Activated CD4-positive, alpha-beta T cell treated with anti-CD3 and anti-CD28 coated beads for 4 hours (primary cell): ENCODE results near the gene ACD.

Source experiments
- DNase-seq, 2 donors: peaks; one replicate each; pipeline ENCODE4 v3.0.0-alpha.2; 2020

The ACD gene

DNA sequence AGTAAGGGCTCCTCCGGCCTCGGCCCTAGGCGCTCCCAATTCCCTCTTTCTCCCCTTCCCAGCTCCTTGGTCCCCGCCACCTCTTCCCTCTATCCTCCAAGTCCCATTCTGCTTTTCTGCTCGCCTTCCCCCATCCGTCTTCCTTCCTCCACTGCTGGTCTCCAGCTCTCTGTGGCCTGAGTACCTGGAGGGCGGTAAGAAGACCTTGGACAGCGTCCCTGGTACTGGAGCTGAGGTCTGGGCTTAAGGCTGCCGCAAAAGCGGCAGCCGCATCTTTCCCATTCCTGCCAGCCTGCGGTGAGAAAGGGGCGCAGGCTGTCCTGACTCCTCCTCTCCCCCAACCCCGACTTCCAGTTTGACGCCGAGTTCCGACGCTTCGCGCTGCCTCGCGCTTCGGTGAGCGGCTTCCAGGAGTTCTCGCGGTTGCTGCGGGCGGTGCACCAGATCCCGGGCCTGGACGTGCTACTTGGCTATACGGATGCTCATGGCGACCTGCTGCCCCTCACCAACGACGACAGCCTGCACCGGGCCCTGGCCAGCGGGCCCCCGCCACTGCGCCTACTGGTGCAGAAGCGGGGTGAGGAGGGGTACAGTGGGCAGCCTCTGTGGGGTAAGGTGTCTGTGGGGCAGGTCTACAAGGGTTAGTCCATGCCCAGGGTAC, 1.2 kb upstream of the ACD start:
- DNase-seq: no peak

DNA sequence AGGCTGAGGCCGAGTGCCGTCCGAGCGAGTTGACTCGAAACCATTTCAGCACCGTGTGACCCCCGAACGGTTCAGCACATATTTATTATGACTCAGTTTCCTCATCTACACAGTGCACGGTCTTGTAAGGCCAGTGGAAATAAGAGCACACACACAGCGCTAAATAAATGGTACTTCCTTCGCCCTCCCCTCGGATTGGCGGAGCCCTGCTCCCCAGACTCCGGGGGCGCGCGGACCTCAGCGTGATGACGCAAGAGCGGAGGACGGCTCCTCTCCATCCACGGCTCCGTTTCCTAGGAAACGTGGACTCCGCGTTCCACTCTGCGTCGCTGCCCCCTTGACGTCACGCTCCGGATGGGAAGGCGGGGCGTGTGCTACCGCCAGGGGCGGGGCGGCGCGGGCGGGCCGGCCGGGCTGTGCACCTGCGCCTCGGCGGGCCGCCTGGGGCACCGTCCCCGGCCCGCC, 536 bp upstream of the ACD start, which contains the start of gene PARD6A:
PARD6A (plus strand) TSS at position 397 of the 465 bp plus-strand sequence. CDS start 79 bp downstream, outside the sequence.
- peak; percentile 93 to 96 for DNase-seq

DNA sequence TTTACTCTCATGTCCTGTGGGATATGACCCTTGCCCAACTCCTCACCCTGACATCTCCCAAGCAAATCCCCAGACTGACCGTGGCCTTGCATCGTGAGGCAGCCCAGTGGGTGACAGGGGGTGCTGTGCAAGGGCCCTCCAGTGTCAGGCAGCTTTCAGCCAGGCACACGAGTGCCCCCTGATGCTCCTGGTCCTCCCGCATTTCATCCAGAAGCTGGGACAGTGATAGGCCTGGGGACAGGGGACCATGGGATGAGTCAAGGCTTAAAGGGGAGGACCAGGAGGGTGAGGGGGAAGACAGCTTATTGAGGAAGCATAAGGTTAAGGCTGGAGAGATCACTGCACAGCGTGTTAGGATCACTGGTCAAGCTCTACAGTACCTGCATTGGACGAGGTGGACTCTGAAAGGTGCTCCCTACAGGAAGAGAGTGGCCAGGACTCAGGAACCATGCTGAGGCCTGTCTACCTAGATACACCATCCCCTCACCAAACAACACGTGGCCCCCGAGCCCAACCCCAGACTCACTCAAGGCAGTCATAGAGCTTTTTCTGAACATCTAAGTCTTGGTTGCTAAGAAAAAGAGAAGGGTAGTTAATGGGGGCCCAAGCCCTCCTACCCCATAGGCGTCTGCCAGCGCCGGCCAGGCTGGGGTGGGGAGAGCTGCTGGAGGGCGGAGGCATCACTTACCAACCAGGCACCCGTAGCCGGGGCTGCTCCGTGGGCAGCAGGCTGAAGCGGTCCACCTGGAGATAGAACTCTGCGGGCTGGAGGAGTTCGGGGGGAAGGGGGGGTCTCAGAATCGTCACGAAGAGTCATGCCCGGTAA, 998 bp downstream of the ACD start:
- no peak for DNase-seq

DNA sequence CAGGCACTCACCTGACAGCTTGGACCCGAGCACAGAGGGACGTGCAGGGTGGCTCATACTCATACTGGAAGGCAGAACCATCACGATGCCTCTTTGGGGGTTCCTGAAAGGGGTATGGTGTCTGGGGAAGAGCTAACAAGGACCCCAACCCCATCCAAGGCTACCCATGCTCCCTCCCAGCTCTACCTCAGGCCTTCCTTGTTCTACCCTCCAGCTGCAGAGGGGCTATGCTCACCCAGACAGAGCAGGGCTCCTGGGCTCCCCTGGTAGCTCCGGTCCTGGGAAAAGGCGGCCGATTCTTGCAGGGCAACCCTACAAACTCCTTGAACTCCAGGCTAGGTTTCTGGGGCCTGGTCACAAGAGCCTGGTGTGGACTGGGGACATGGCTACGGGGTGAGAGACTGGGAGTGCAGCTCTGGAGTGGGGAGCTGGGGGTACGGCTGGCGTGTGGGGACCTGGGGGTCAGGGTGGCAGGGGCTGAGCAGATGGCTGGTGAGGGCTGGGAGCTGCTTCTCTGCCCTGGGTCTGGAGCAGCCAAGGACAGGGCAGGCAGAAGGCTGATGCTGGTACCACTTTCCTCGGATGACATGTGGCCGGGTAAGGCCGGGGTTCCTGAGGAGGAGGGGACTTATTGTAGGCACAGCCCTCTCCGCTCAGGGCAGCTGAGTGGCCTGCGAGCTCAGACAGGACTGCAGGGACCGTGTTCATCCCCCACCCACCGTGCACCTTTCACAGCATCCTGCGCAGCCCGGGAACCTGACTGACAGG, 2.1 kb downstream of the ACD start:
- no peak for DNase-seq

DNA sequence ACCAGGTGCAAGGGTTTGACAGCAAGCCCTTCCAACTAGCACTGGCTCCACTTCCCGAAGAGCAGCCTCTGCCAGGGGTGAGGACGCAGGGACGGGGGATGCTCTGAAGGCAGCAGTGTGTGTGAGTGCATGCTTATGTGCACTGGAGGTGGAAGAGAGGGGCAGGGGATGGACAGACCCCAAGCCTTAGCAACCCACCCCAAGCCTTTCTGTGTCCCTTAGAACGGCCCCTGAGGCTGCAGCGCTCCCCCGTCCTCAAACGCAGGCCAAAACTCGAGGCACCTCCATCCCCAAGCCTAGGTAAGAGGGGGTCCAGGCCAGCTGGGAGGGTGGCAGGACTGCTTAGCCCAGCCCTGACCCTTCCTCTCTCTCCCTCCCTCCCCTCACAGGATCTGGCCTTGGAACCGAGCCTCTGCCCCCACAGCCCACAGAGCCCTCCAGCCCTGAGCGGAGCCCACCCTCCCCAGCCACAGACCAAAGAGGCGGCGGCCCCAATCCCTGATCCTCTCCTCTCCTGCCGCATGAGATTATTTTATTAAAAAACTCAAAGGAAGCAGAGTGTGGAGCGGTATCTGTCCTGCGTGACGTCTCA, 2.9 kb downstream of the ACD start:
- no peak for DNase-seq

DNA sequence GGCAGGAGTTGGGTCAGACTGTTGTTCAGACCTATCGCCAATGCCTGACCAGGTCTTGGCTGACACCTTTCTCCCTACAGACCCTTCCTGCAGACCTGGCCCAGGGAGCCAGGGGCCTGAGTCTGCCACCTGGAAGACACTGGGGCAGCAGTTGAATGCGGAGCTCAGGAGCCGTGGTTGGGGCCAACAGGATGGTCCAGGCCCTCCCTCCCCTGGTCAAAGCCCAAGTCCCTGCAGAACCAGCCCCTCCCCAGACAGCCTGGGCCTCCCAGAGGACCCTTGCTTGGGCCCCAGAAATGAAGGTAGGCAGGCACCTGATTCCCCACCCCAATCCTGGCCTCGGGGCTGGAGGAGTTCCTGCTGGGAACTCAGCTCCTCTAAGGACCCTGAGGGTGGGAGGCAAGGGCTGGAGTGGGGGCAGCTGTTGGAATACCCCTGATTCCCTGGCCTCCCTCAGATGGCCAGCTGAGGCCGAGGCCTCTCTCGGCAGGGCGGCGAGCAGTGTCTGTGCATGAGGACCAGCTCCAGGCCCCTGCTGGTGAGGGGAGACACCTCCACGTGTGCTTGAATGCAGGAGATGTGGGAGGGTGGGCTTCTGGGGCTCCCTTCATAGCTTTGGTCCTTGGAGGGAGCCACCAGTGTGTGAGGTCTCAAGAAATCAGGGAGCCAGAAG, 3.6 kb downstream of the ACD start:
- DNase-seq: no peak

DNA sequence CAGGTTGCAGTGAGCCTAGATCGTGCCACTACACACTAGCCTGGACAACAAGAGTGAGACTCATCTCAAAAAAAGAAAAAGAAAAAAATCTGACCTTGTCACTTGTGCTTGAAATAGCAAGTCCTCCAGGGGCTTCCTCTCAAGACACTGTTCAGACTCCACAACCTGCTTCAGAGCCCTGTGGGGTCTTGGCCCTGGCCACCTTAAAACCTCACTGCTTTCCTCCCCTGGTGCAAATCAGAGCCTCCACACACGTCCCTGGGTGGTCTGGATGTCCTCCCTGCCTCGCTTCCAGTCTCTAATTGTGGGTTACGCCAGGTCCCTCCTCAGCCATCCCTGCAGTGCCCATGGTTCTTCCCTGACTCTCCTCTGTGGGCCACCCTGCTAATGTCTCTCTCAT, 4.7 kb downstream of the ACD start:
- no peak for DNase-seq

DNA sequence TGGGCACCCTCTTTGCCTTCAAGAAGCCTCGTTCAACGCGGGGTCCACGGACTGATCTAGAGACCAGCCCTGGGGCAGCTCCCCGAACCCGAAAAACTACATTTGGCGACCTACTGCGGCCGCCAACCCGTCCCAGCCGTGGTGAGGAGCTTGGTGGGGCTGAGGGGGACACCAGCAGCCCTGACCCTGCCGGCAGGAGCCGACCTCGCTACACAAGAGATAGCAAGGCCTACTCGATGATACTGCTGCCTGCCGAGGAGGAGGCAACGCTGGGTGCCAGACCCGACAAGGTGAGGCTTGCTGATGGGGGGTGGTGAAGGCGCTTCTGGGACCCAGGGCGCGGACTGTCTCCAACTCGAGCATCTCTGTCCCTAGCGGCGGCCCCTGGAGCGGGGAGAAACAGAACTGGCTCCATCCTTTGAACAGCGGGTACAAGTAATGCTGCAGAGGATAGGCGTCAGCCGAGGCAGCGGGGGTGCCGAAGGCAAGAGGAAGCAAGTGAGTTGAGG, 5.6 kb downstream of the ACD start:
- DNase-seq: no peak

DNA sequence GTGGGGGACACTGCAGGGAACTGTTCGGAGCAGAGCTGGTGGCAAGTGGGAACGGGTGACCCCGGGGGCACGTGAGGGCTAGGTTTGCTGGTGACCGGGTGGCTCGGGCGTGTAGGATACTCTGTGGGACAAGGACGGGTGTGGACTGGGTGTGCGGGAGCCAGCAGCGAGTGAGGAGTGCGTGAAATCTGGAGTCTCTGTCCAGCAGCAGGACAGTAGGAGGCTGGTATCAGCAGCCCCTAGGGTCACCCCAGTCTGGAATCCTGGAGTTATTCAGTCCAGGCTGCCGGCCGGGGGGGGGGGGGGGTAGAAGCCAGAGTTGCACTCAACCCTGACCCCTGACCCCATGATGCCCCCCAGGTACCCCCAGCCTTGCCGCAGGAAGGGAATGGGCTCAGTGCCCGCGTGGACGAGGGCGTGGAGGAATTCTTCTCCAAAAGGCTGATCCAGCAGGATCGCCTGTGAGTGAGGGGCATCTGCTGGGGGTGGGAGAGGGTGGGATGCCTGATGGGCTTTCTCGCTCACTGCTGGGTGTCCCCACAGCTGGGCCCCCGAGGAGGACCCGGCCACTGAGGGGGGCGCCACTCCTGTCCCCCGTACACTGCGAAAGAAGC, 6.2 kb downstream of the ACD start:
- no peak for DNase-seq

DNA sequence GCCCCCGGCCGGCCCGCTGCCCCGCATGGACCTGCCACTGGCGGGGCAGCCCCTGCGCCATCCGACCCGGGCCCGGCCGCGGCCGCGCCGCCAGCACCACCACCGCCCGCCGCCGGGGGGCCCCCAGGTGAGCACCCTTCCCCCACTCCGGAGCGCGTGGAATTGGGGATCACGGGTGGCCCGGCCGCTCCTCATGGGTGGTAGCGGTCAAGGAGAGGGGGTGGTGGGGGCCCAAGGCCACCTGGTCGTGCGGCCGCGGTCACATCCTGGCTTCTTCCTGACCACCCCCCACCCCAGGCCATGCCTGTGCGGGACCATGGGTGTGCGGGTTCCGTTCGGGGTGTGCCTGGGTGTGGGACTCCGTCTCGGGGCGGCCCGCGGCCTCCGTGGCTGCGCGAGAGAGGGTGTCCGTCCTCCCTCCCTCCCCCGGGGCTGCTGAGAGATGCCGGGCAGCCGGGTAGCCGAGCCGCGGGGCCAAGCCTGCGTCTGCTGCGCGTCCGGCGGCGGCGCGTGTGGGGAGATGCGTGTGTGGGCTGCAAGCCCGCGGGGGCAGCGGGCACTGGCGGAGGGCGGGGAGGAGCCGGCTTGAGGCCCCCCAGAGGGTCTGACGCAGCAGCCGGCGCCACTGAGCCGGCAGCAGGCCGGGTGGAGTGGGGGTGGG, 6.8 kb downstream of the ACD start:
- no peak for DNase-seq

DNA sequence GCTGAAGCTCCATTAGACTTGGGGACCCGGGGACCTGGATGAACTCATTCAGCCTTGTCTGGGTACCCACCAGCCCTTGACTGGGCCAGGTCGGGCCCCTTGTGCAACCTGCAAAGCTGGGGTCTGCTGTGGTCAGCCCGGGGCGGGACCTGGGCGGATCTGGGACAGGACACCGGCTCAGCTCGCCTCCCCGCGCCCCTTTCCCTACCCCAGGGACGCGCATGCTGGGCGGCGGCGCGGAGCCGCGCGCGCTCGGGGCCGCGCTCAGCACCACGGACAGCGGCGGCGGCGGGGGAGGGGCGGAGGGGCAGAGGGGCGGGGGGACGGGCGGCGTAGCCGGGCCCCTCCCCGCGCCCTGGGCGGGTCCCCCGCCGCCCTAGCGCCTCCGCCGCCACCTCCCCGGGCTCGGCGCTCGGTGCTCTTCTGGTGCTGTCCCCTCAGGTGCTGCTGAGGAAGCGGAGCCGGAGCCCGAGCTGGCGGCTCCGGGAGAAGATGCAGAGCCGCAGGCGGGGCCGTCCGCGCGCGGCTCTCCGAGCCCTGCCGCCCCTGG, 7.4 kb downstream of the ACD start:
- no peak for DNase-seq

DNA sequence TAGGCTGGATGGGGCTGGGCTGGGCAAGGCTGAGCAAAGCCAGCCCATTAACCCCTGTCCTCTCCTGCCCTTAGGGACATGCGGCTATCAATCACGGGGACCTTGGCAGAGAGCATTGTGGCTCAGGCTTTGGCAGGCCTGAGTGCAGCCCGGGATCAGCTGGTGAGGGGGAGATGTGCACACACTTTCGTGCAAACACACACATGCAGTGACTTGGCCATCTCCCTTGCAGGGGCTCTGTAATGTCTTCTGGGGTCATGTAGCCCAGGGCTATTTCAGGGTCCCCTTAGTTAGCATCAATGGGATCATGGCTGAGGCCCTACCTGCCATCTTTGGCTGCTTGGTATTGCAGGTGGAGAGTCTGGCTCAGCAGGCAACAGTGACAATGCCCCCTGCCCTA, 8.2 kb downstream of the ACD start:
- DNase-seq: no peak

DNA sequence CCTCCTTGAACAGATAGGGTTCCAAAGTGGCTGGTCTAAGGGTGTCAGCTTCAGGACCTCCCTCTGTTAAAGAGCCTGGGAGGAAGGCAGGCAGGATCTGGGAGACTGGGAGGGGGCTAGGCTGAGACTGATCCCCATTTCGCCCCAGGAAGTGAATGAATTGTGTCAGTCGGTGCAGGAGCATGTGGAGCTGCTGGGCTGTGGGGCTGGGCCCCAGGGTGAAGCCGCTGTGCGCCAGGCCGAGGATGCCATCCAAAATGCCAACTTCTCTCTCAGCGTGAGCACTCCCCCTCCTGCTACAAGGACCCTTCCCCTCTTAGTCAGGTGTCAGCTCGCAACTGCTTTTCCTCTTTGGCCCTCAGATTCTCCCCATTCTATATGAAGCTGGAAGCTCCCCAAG, 9.0 kb downstream of the ACD start:
- DNase-seq: no peak

DNA sequence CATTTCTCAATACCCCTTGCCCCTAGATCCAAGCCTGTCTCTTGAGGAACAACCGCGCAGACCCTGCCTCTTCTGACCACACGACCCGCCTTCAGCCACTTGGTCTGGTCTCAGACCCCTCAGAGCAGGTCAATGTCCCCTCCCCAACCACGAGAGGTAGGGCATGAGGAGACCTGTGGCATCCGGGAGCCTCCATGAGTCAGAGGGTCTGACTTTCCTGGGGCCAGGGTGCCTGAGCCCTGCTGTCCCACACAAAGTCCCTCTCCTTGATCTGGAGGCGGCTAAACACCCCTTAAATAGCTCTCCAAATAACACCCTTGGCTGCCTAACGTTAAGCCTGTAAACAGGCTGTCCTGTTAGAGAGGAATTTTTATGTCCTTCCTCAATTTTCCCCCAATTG, 10.0 kb downstream of the ACD start:
- no peak for DNase-seq

DNA sequence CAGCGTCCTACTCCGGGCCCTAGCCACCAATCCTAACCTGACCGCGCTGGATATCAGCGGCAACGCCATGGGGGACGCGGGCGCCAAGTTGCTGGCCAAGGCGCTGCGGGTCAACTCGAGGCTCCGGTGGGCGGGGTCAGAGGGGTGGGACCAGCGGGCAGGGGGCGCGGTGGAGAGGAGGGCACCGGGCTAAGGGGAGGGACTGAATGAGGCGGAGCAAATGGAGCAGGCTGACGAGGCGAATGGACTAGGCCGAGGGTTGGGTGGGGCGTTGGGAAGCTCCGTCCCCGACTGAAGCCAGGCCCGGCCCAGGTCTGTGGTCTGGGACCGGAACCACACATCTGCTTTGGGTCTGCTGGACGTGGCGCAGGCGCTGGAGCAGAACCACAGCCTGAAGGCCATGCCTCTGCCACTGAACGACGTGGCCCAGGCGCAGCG, 10.5 kb downstream of the ACD start:
- DNase-seq: no peak

DNA sequence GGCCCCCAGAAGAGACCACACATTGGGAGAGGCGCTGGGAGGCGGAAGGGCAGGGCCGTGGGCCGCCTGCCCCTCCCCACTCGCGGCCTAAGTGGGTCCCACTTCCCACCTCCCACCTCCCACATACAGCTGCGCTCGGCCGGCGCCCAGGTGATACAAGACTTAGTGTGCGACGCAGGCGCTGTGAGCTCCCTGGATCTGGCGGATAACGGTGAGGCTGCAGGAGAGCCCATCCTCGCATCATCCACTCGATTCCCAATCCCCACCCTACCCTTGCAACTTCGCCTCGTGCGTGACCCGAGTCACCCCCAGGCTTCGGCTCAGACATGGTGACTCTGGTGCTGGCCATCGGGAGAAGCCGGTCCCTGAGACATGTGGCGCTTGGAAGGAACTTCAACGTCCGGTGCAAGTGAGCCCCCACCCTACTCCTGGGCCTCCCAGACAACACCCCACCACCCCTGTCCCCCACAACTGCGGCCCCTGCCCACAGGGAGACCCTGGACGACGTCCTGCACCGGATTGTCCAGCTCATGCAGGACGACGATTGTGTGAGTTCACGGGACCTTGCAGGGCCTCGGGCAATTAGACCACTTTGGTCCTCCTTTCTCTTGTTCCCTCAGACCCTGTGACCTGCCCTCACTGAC, 11.2 kb downstream of the ACD start:
- DNase-seq: no peak

DNA sequence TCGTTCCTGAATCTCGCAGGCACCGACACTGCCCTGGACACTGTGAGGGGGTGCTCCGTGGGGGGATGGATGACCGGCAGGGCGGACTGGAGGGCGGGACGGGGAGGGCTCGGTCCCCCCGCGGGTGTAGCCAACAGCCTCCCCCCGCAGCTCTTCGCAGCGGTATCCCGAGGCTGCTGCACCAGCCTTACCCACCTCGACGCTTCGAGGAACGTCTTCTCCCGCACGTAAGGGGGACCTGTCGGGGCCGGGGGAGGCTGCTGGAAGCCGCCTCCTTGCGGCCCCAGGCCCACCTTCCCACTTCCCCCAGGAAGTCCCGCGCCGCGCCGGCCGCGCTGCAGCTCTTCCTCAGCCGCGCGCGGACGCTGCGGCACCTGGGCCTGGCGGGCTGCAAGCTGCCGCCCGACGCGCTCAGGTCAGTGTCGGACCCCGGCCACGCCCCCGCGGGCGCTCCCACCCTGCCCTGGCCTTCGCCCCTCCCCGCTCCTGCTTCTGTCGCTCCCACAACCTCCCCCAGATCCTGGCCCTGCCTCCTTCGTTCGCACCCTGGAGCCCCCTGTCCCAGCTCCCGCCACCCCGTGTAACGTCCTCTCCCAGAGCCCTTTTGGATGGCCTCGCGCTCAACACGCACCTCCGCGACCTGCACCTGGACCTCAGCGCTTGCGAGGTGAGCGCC, 11.8 kb downstream of the ACD start:
- DNase-seq: no peak

DNA sequence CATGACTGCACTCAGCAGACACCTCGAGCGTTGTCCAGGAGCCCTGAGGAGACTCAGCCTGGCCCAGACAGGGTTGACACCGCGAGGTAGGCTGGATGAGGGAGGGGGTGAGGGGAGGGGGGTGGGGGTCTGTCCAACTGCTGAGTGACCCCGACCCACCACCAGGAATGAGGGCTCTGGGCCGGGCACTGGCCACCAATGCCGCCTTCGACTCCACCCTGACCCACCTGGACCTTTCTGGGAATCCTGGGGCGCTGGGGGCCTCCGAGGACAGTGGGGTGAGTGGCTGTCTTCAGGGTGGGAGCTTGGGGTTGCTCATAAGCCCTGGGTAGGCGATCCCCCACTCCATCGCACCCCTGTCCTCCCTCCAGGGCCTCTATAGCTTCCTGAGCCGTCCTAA, 12.4 kb downstream of the ACD start:
- no peak for DNase-seq

DNA sequence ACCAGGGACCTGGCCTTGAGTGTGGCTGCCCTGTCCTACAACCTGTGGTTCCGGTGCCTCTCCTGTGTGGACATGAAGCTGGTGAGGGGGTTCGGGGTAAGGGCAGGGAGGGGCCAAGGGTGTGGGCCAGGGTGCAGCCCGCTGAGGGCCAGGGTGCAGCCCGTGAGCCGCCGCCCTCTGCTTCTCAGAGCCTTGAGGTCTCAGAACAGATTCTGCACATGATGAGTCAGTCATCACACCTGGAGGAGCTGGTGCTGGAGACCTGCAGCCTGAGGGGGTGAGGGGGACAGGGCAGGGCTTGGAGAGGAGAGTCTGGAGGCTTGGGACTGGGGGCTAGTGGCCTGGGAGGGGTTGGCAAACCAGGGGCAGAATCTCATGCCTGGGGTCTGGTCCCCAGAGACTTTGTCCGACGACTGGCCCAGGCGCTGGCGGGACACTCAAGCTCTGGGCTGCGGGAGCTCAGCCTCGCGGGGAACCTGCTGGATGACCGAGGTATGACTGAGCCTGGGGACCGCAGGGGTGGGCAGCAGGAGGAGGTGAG, 12.9 kb downstream of the ACD start:
- DNase-seq: no peak
